OCI-LY7 (cell line): ENCODE data around the gene KHDC4. TPM values are rescaled to one million over a fixed set of nuclear protein-coding genes. Genes with fewer than 3 reads are reported as not detected.
A peak's percentile ranks its signal among the peaks of the same experiment; 100 is the strongest.
"Not testable (repeated sequence)": the region's sequence is repeated elsewhere in the genome, so short reads cannot be mapped to it uniquely, and the experiment has no call there.

Experiments
- BruUV-seq: library from RNA; stranded (reverse); fragments of 400-500 nt; replicated peaks from 2 replicates; lab custom pipeline; 2021; lab: Mats Ljungman, UMichigan
- CTCF ChIA-PET: fragments of 300-600 bp; sonication (Branson Sonifier 250); formaldehyde crosslinking; loops from one replicate; lab custom pipeline; 2022; ENCODE audit warnings: antibody characterized with exemption; ENCODE audit not compliant: unreplicated experiment; lab: Charles Lee
- POLR2A ChIA-PET: fragments of 300-600 bp; sonication (Branson Sonifier 250); formaldehyde crosslinking; loops from one replicate; lab custom pipeline; 2022; ENCODE audit warnings: antibody characterized with exemption; lab: Charles Lee
- DNase-seq: peaks from one replicate; pipeline ENCODE4 v3.0.0-alpha.2; 2015; ENCODE audit warnings: low spot score
- H2AFZ ChIP-seq: fragments of 200-600 bp; sonication (generic), shearing (Covaris generic); 2 replicates; pipeline ENCODE4 v1.6.1; 2014; ENCODE audit warnings: mild to moderate bottlenecking, antibody characterized with exemption, low read length, moderate library complexity
- H3K27ac ChIP-seq: fragments of 200-600 bp; sonication (generic); 2 replicates; pipeline ENCODE4 v1.5.1; 2014; ENCODE audit warnings: mixed run types, low read depth, mild to moderate bottlenecking, moderate library complexity, low read length, inconsistent platforms; ENCODE audit not compliant: poor library complexity, severe bottlenecking
- H3K36me3 ChIP-seq: fragments of 200-600 bp; sonication (generic); 2 replicates; pipeline ENCODE4 v1.6.1; 2014; ENCODE audit warnings: mild to moderate bottlenecking, antibody characterized with exemption, low read length, moderate library complexity, mixed read lengths; ENCODE audit not compliant: insufficient read depth
- H3K4me1 ChIP-seq: fragments of 200-600 bp; sonication (generic); 2 replicates; pipeline ENCODE4 v1.5.1; 2014; ENCODE audit warnings: mild to moderate bottlenecking, low read length; ENCODE audit not compliant: insufficient read depth, poor library complexity, severe bottlenecking
- H3K4me2 ChIP-seq: fragments of 200-600 bp; sonication (generic); 2 replicates; pipeline ENCODE4 v1.6.1; 2014; ENCODE audit warnings: mild to moderate bottlenecking, low read length
- H3K4me3 ChIP-seq: fragments of 200-600 bp; sonication (generic); 2 replicates; pipeline ENCODE4 v1.5.1; 2014; ENCODE audit warnings: mild to moderate bottlenecking, low read depth, low read length; ENCODE audit not compliant: poor library complexity, severe bottlenecking
- H3K79me2 ChIP-seq: fragments of 200-600 bp; sonication (generic); 2 replicates; pipeline ENCODE4 v1.6.1; 2016; ENCODE audit warnings: low read depth, mild to moderate bottlenecking, low read length, moderate library complexity, mixed read lengths; ENCODE audit not compliant: insufficient read depth
- H3K9me2 ChIP-seq: fragments of 200-600 bp; sonication (generic); 2 replicates; pipeline ENCODE4 v1.6.1; 2016; ENCODE audit warnings: mild to moderate bottlenecking, low read length, mixed read lengths; ENCODE audit not compliant: insufficient read depth
- H3K9me3 ChIP-seq: fragments of 200-600 bp; sonication (generic); 2 replicates; pipeline ENCODE4 v1.6.1; 2014; ENCODE audit warnings: mild to moderate bottlenecking, mixed run types, low read length, mixed read lengths
- H4K20me1 ChIP-seq: fragments of 200-600 bp; sonication (generic); 2 replicates; pipeline ENCODE4 v1.6.1; 2014; ENCODE audit warnings: mild to moderate bottlenecking, antibody characterized with exemption, low read length, moderate library complexity, mixed read lengths; ENCODE audit not compliant: insufficient read depth
- EZH2phosphoT487 ChIP-seq: fragments of 200-600 bp; sonication (generic); IDR thresholded peaks from 2 replicates; pipeline ENCODE4 v1.6.1; 2018; ENCODE audit warnings: low read depth, borderline replicate concordance, mild to moderate bottlenecking, mixed run types, antibody characterized with exemption, low read length, moderate library complexity, mixed read lengths
- intact Hi-C: fragments of 100-400 bp; cut with micrococcal nuclease; formaldehyde crosslinking; loops from one replicate; pipeline ENCODE4 v1.10.0; 2022; ENCODE audit not compliant: unreplicated experiment
- total RNA-seq, 2 experiments: library from RNA; depleted of rRNA in 1 of 2; stranded (reverse); fragments of >200 nt in 1 of 2; shearing (Covaris generic) in 1 of 2; gene quantifications; 2 replicates each; pipeline ENCODE4 v1.2.3, GENCODE V29; 2014 to 2022
- TF ChIP-seq, protein P1 (sequence below): fragments of 200-600 bp; sonication (generic); conservative IDR thresholded peaks from 2 replicates; pipeline ENCODE4 v1.5.1; 2014; ENCODE audit warnings: mild to moderate bottlenecking, antibody characterized with exemption, low read length, moderate library complexity, mixed read lengths

KHDC4 gene
- total RNA-seq, 2 experiments from 2014 or later, result 88.9 to 121 TPM

DNA sequence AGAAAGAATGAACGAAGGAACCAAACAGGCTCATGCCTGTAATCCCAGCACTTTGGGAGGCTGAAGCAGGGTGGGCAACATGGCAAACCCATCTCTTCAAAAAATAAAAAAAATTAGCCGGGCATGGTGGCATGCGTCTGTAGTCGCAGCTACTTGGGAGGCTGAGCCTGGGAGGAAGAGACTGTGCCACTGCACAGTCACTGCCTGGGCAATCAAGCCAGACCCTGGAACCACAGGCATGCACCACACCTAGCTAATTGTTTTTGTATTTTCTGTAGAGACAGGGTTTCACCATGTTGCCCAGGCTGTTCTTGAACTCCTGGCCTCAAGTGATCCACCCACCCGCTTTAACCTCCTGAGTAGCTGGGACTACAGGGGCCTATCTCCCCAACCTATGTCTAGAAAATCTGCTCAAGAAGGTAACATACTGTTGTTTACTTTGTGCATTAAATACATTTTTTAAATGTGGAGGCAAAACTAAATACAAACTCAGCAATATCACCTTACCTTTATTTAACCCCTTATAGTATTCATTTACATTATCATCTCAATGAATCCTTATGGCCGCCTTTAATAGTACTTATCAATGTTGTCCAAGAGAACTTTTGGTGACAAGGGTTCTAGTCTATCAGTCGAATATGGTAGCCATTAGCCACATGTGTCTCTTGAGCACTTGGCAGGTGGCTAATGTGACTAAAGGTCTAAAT, 2.7 kb downstream of the KHDC4 start:
- Histone ChIP-seq H3K4me3 (peak overlapping the region; percentile 87), H3K27ac (no peak overlapping the region), H3K36me3 (peaks cover 75% of the 10 kb centered on the region), H3K79me2 (peaks cover 69% of the 10 kb centered on the region), H2AFZ (no peak overlapping the region), H4K20me1 (peaks cover 24% of the 10 kb centered on the region), H3K9me2 (no peaks in the 10 kb centered on the region), H3K4me1 (peaks cover 42% of the 10 kb centered on the region), H3K9me3 (no peaks in the 10 kb centered on the region), H3K4me2 (peak overlapping the region; percentile 74)
- TF ChIP-seq, protein P1, sequence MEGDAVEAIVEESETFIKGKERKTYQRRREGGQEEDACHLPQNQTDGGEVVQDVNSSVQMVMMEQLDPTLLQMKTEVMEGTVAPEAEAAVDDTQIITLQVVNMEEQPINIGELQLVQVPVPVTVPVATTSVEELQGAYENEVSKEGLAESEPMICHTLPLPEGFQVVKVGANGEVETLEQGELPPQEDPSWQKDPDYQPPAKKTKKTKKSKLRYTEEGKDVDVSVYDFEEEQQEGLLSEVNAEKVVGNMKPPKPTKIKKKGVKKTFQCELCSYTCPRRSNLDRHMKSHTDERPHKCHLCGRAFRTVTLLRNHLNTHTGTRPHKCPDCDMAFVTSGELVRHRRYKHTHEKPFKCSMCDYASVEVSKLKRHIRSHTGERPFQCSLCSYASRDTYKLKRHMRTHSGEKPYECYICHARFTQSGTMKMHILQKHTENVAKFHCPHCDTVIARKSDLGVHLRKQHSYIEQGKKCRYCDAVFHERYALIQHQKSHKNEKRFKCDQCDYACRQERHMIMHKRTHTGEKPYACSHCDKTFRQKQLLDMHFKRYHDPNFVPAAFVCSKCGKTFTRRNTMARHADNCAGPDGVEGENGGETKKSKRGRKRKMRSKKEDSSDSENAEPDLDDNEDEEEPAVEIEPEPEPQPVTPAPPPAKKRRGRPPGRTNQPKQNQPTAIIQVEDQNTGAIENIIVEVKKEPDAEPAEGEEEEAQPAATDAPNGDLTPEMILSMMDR, result no peak
- TF ChIP-seq EZH2phosphoT487, result no peak
- POLR2A ChIA-PET, result interaction anchor here (0.9 to 2.3 kb wide), 3 partner anchors 14 to 74 kb away, joined by 4 to 13 read pairs (median 8); partner anchors contain the start of gene GON4L
- DNase-seq, result no peak
- intact Hi-C loops, result no loop called here
- CTCF ChIA-PET, result no interaction called here
- BruUV-seq, result no TSS peak

DNA sequence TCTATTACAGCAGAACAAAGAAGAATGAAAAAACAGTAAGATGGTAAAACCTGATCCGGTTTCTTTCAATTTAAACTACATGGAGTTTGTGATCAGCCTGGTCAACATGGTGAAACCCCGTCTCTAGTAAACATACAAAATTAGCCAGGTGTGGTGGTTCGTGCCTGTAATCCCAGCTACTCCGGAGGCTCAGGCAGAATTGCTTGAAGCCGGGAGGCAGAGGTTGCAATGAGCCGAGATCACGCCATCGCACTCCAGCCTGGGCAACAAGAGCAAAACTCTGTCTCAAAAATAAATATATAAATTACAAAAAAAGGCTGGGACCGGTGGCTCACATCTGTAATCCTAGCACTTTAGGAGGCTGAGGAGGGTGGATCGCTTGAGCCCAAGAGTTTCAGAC, 3.5 kb downstream of the KHDC4 start:
- H3K27ac ChIP-seq, H3K9me3 ChIP-seq, H3K9me2 ChIP-seq, H2AFZ ChIP-seq, DNase-seq, intact Hi-C loops, CTCF ChIA-PET, BruUV-seq: not testable (repeated sequence)
- H3K4me3 ChIP-seq, result peak overlapping the region; percentile 87
- H3K4me1 ChIP-seq, result peaks cover 42% of the 10 kb centered on the region
- peaks cover 76% of the 10 kb centered on the region for H3K79me2 ChIP-seq
- H4K20me1 ChIP-seq, result peaks cover 24% of the 10 kb centered on the region
- POLR2A ChIA-PET, result interaction anchor here (2.3 kb wide), 1 partner anchor 48 kb away, joined by 8 read pairs; no protein-coding TSS in a partner anchor
- peak overlapping the region; percentile 74 for H3K4me2 ChIP-seq
- peaks cover 83% of the 10 kb centered on the region for H3K36me3 ChIP-seq

DNA sequence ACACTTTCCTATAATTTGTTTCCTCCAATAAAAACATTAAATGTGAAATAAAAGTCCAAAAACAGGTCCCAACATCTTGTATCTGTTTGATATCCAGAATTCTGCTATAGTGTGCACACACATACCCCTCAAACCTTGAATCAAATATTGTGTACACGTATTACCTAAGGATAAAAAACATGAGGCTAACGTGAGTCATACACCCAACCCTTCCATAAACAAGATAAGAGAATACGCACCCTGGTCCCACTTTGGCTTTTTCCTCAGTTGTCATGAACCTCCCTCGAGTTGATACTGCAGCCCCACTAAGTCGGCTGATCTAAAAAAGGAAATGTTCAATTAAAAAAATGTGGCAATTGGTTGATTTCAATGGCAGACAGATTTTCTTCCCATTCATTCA, 5.2 kb downstream of the KHDC4 start:
- Histone ChIP-seq H3K9me3 (no peaks in the 10 kb centered on the region), H4K20me1 (peaks cover 24% of the 10 kb centered on the region), H3K4me2 (no peak overlapping the region), H3K36me3 (peaks cover 99% of the 10 kb centered on the region), H3K4me3 (no peak overlapping the region), H2AFZ (no peak overlapping the region), H3K27ac (no peak overlapping the region), H3K4me1 (peaks cover 34% of the 10 kb centered on the region), H3K9me2 (no peaks in the 10 kb centered on the region), H3K79me2 (peaks cover 78% of the 10 kb centered on the region)
- TF ChIP-seq EZH2phosphoT487, result no peak
- TF ChIP-seq, protein P1, result no peak
- intact Hi-C loops, result no loop called here
- ChIA-PET CTCF (no interaction called here), POLR2A (no interaction called here)
- no peak for DNase-seq
- no TSS peak for BruUV-seq
